GM21515 (cell line): ENCODE data around the gene LRMDA.

ENCODE experiments used
- ATAC-seq: cut with Tn5 transposase; IDR thresholded peaks from one replicate; pipeline ENCODE4 v1.9.1; 2021; ENCODE audit not compliant: unreplicated experiment

LRMDA gene

DNA sequence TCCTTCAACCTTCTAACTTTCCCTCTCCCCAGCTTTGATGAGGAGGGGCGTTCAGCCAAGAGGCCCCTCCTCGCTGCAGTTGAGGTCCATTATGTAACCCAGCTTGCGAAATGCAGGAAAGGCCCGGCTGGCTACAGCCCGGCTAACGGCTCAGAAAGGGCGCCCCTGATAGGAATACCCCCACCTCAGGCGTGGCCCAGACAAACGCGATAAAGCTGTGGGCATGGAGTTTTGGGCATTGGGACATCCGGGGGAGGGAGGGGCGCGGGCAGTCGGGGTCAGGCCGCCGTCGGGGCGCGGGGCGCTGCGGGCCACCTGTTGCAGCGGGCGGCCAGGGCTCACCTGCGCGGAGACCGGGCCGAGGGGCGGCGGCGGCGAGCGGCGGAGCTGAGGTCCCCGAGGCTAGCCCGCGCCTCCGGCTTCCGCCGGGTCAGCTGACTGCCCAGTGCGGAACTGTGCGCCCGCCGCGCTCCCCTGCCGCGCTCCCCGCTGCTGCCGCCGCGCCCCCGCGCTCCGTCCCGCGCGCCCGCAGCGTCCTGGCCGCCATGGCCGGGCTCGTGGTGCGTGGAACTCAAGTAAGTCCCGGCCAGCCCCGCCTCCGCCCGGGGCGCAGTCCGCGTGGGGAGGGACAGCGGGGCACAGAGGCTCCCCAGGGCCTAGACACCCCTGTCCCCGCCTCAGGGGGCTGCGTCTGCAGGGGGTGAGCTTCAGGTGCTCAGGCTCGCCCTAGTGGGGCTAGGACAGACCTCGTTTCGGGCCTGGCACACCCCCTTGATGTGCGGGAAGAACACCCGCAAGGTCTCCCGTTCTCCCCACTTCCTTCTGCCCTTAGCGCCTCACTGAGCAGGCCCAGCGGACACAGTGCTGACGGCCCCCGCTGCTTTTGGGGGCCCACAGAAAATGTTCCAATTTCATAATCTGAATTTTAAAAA, at the start of gene LRMDA:
Gene LRMDA (plus strand): TSS at position 445 of the 932 bp plus-strand sequence.
- ATAC-seq, result no peak

GRCh38 chr10:75386128-75386527, 45.3 kb upstream of the LRMDA start:
- ATAC-seq, result no peak

DNA sequence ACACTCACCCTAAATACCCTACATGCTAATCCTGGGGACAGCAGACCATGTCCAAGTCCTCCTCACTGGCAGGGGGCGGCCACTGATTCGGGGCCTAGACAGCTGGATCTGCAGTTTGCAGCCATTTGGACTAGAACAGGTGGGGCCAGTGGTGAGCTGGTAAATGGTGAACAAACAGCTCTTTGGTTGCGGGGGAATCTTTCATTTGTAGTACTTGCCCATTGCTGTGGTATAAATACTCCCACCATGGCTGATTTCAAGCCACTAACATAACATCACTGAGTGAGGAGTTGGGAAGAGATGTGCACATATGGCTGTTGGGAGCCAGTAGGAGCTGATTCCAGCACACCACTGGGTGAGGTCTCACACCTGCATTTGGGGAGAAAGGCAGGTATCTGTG, 43.3 kb upstream of the LRMDA start:
- ATAC-seq, result no peak

DNA sequence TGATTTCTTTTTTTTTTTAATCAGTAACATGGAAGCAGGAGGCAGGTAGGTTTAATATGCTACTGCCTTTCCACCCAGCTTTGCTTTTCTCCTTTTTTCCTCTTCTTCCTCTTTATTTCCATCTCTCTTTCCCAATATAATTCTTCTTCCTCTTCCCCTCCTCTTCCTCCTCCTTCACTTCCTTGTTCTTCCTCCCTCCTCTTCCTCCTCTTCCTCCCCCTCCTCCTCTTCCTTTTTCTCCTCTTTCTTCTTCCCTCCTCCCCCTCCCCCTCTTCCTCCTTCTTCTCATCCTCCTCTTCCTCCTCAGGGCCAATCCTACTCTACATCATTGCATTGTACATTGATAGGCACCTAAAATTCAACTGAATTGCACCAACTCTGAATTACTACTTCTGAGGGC, 41.2 kb upstream of the LRMDA start:
- ATAC-seq, result no peak

- no peak for ATAC-seq
Measured at GRCh38 chr10:75392271-75392670, 39.2 kb upstream of the LRMDA start.

GRCh38 chr10:75392744-75393143, 38.7 kb upstream of the LRMDA start:
- ATAC-seq, result no peak

GRCh38 chr10:75394221-75394620, 37.2 kb upstream of the LRMDA start:
- ATAC-seq, result no peak

DNA sequence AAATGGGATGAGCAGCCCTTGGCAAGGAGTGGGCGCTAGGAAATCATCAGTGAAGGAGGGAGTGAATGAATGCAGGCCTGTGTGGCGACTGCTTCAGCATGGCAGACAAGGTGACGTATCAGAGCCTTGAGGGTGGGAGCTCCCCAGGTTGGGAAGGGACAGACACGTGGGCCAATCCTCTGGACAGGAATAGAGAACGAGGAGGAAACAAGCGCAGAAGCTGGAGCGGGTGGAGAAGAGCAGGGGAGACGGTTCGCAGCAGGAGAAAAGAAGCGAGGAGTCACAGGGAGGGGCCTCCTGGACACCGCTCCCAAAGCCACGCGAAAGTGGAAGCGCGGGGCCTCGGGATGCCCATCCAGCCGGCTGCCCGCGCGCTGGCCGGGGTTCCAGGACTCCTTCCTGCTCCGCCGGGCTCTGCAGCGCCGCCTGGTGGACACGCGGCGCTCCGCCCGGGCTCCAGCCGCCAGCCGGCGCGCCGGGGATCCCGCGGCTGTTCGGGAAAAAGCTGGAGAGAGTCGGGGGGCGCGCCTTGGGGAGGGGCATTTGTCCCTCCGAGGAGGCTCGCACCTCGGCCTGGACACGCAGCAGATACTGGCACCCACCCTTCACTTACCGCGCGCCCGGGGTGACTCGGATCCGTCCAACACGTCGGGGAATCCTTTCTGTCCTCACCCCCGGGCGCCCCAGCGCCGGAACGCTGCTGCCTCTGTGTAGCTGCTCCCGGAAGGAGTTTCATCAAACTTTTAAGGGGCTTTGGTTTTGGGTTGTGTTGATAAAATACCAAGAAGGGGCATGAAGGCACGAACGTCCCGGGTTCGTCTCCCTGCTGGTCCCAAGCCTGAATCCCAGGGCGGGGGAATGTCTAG, 36.1 kb upstream of the LRMDA start:
- no peak for ATAC-seq

DNA sequence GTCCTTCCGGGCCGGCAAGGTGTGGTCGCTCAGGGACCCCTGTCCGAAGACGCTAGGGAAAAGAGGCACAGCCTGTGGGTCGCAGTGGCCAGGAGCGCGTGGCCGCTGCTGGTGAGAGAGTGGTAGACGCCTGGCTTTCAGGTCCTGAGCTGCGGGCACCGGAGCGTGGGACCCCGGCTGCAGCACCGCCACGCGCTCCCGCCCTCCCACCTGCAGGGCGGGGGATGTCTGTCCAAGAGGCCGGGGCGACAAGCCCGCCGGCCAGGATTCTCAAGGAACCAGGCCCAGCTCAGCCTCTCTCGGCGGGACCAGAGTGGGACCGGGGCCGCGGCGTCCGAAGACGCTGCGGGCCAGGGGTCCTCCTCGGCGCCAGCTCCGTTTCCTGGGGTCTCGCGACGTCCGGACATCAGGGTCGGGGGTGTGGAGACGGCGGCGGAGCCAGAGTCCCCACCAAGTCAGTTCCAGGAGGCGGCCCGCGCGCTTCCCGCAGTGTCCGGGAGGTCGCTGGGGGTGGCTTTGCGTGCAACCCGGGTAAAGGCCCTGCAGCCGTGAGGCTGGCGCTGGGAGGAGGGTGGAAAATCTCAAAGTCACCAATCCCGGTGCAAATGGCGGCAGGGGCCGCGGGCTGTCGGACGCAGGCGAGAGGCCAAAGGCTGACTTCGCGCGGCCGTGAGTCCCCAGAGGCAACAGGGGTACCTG, 35.3 kb upstream of the LRMDA start:
- no peak for ATAC-seq

DNA sequence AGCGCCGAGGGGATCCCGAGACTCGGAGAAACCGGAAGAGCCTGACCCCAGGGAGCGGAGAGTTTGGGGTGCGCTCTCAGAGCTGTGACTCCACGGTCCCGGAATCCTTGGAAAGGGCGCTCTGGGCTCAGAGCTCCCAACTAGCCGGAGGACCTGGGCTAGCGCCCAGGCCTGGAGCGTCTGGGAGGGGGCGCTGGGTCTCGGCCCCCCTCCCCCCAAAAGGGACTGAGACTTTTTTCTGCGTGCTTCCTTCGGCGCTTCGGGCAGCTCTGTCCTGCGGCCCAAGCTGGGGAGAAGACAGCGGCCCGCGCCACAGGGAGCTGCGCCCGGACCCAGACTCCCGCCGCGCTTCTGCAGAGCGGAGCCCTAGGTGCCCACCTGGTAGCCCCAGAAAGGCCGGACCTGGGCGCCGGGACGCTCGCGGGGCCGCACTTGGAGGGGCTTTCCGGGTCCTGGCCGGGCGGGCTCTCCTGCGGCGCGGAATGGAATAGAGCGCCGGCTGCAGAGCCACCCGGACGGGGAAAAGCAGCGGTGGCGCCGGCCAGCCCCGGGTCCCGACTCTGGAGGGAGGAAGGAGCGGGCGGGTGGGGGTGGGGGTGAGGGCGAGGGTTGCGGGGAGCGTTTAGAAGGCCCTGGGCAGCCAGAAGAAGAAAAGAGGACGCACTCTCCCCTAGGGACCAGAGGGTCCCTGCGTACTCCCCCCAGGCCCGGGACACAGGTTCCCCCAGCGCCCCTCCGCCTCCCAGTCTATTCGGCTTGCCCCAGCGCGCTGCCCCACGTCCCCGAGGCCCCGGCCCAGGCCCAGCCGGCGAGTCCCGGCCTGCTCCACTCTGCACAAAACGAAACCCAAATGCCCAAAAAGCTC, 34.6 kb upstream of the LRMDA start:
- no peak for ATAC-seq

- ATAC-seq, result no peak
Measured at GRCh38 chr10:75397496-75398199, 33.8 kb upstream of the LRMDA start.

GRCh38 chr10:75398200-75398691, 33.2 kb upstream of the LRMDA start:
- no peak for ATAC-seq

DNA sequence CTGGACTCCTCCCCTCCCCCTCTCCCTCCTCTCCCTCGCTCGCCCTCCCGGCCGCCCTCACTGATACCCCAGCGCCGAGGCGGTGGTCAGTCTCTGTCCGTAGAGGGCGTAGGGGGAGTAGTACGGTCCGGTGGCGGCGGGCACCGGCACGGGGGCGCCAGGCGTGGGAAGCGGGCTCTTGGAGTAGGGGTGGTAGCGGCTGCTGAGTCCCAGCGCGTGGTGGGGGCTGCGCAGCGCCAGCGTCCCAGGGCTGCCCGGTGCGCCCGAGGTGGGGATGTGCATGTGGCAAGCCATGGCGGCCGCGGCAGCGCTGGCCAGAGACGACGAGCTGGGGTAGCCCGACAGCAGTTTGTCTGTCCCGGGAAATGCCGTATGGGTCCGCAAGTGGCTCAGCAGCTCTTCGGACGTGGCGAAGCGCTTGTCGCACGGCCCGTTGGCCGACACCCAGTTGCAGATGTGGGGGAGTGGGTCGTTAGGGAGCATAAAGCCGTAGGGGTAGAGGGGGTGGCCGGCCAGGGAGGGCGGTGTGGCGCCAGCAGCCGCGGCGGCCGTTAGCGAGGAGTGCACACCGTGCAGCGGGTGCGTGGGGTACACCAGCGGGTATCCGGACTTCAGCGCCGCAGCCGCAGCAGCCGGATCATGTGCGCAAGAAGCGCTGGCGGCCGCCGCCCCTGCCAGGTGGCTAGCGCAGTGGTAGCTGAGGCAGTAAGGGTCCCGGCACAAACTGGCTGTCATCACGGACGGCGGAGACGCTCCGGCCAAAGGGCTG, 32.5 kb upstream of the LRMDA start:
- ATAC-seq, result no peak

DNA sequence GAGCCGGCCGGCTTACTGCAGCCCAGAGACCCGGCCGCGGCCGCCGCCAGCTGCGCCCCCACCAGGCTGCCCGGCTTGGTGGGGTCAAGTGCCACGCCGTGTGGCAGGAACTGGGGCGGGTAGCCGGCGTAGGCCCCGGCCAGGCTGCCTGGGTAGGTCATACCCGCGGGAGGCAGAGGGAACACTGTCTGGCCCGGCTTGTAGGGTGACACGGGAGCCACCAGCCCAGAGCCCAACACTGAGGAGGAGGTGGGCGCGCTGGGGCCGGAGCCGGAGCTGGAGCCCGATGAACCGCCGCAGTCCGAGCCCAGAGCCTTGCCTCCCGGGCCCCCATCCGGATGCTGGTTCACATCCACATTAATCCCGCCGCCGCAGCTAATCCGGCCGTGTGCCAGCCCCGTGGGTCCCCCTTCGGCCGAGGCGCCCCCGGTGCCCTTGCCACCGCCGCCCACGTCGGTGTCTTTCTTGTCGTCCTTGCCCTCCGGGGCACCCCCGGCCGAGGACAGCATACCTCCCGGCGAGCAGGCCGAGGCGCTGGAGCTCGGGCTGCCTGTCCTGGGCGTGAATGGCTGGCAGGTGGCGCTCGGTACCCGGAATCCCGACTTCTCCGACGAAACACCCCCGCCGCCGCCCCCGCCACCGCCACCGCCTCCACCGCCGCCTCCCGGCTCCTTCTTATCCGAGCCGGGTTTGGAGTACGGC, 31.8 kb upstream of the LRMDA start:
- no peak for ATAC-seq

DNA sequence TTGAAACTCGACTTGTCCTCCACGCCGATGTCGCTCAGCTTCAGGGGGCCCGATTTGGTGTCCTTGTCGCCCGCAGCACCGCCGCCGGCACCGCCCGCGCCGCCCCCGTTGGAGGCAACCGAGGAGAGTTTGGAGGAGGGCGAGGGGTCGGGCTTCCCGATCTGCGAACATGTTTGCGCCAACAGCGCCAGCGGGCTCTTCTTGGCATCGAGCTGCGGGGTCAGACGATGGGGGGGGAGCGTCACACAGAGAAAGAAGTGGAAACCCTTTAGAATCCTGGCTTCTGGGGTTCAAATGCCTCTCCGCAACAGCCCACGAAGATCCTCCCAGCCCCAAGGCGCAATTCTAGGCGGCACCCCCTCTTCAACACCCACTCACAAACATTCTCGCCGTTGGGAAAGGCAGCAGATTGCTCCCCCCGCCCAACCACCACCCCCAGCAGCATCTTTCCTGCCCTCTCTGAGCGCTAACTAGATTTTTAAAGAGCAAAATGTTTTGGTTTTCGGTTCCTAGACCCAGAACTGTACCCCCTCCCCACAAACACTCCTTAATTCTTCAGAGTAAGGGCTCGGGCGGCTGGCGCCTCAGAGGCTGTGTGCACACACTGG, 31.2 kb upstream of the LRMDA start:
- no peak for ATAC-seq

- peak; percentile 26 for ATAC-seq
Measured at GRCh38 chr10:75400771-75401568, 30.5 kb upstream of the LRMDA start.
